Astrocyte of the cerebellum (primary cell): ENCODE measurements around the gene CTNNAL1.
A peak's percentile ranks its signal among the peaks of the same experiment; 100 is the strongest.

Source experiments
- DNase-seq: peaks from one replicate; pipeline ENCODE4 v3.0.0-alpha.2; 2011; ENCODE audit warnings: low read depth
- H3K4me3 ChIP-seq: 2 replicates; pipeline ENCODE4 v1.5.1; 2011; ENCODE audit warnings: mild to moderate bottlenecking, low read depth, low read length, moderate library complexity
- in situ Hi-C: cut with HindIII; loops from 2 replicates; pipeline ENCODE4 v1.10.0; 2017; ENCODE audit warnings: low sequenced_read_pairs
- TF ChIP-seq, protein P1 (sequence below): IDR thresholded peaks from 2 replicates; pipeline ENCODE4 v1.5.1; 2012; ENCODE audit warnings: low read length, low read depth, moderate library complexity, mild to moderate bottlenecking; ENCODE audit errors: missing control alignments

Gene CTNNAL1

DNA sequence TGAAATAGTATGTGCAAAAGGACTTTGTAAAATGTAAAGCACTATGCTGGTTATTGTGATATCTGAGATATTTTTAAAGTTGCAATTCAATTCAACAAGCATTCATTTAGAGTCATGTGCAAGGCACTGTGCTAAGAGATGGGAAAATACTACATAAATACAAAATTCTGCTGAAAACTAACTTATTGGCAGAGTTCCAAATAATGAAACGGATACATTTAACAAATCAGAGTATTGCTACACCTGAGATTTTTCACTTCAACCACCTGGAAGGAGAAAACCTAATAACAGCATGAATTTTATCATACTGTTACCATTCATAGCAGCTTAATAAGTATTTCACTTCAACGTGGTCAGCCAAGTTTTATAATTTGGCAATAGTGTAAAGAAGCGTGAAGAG lies 6.1 kb upstream of the CTNNAL1 start:
- DNase-seq: no peak
- TF ChIP-seq, protein P1, sequence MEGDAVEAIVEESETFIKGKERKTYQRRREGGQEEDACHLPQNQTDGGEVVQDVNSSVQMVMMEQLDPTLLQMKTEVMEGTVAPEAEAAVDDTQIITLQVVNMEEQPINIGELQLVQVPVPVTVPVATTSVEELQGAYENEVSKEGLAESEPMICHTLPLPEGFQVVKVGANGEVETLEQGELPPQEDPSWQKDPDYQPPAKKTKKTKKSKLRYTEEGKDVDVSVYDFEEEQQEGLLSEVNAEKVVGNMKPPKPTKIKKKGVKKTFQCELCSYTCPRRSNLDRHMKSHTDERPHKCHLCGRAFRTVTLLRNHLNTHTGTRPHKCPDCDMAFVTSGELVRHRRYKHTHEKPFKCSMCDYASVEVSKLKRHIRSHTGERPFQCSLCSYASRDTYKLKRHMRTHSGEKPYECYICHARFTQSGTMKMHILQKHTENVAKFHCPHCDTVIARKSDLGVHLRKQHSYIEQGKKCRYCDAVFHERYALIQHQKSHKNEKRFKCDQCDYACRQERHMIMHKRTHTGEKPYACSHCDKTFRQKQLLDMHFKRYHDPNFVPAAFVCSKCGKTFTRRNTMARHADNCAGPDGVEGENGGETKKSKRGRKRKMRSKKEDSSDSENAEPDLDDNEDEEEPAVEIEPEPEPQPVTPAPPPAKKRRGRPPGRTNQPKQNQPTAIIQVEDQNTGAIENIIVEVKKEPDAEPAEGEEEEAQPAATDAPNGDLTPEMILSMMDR: no peak
- no peak overlapping the region for H3K4me3 ChIP-seq
- in situ Hi-C loops: no loop called here

DNA sequence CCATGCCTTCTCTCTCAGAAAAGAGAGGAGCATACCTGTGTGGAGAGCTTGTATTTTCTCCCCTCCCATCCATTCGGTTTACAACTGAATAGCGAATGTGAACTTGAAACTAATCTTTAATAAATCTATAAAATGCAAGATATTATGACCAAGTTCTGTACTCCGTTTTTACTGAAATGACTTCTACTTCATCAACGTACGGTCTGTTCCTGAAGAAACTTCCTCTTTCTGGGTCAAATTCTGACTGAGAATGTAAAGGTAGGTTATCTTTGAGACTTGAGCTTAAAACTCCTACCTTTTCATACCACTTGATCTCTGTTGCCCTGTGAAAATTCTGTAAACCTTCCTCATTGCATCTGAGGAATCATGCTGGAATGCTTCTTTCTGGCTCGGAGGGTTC lies 4.2 kb upstream of the CTNNAL1 start:
- in situ Hi-C loops: no loop called here
- H3K4me3 ChIP-seq: no peak overlapping the region
- TF ChIP-seq, protein P1: no peak
- no peak for DNase-seq

DNA sequence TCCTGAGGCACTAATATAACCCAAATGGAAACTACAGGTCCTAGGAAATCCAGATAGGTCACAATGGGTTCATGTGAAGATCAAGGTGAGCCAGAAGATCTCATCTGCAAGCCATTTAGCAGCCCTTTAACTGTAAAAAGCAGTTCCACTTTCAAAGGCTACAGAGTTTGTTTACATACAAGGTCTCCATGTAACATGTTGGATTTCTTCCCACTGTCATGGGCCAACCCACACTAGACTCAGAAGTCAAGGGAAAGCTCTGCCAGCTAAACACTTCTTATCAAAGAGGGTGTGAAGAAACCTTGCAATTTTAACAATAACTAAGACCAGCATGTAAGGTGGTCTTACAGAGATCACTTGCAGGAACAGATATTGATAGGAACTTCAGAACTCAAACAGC lies 3.8 kb upstream of the CTNNAL1 start:
- TF ChIP-seq, protein P1: no peak
- in situ Hi-C loops: no loop called here
- DNase-seq: no peak
- no peak overlapping the region for H3K4me3 ChIP-seq

- TF ChIP-seq, protein P1: no peak
- DNase-seq: peak; percentile 52
- H3K4me3 ChIP-seq: no peak overlapping the region
- in situ Hi-C loops: no loop called here
These were observed 2.8 kb upstream of the CTNNAL1 start for GRCh38 chr9:109016132-109016531.

GRCh38 chr9:109014608-109015280 lies 1.4 kb upstream of the CTNNAL1 start:
- H3K4me3 ChIP-seq: no peak overlapping the region
- in situ Hi-C loops: no loop called here
- TF ChIP-seq, protein P1: no peak
- no peak for DNase-seq

- TF ChIP-seq, protein P1: no peak
- in situ Hi-C loops: no loop called here
- H3K4me3 ChIP-seq: peak overlapping the region; percentile 74
- DNase-seq: peak; percentile 41
These were observed 644 bp upstream of the CTNNAL1 start for GRCh38 chr9:109013679-109014607.
